Astrocyte (in vitro differentiated cells and primary cell): ENCODE results near the gene JPH4.

Source experiments
- CTCF ChIP-seq: IDR thresholded peaks from 2 replicates; pipeline ENCODE4 v1.5.1; 2011; ENCODE audit warnings: low read depth, mild to moderate bottlenecking, inconsistent platforms, low read length, moderate library complexity; ENCODE audit not compliant: insufficient read depth
- EZH2 ChIP-seq: IDR thresholded peaks from 2 replicates; pipeline ENCODE4 v1.6.1; 2012; ENCODE audit warnings: mild to moderate bottlenecking, low read length, inconsistent platforms; ENCODE audit not compliant: insufficient read depth

GRCh38 chr14:23579739-23580138, 1.1 kb upstream of the JPH4 start:
- TF ChIP-seq CTCF (no peak), EZH2 (no peak)
